ENCODE measurements around the gene PRKRA. TPM values are rescaled to one million over a fixed set of nuclear protein-coding genes. Genes with fewer than 3 reads are reported as not detected.

Gene PRKRA
- total and polyA plus RNA-seq, 7 experiments from 2014 or later = 40.8 to 113 (median 59.4) TPM

DNA sequence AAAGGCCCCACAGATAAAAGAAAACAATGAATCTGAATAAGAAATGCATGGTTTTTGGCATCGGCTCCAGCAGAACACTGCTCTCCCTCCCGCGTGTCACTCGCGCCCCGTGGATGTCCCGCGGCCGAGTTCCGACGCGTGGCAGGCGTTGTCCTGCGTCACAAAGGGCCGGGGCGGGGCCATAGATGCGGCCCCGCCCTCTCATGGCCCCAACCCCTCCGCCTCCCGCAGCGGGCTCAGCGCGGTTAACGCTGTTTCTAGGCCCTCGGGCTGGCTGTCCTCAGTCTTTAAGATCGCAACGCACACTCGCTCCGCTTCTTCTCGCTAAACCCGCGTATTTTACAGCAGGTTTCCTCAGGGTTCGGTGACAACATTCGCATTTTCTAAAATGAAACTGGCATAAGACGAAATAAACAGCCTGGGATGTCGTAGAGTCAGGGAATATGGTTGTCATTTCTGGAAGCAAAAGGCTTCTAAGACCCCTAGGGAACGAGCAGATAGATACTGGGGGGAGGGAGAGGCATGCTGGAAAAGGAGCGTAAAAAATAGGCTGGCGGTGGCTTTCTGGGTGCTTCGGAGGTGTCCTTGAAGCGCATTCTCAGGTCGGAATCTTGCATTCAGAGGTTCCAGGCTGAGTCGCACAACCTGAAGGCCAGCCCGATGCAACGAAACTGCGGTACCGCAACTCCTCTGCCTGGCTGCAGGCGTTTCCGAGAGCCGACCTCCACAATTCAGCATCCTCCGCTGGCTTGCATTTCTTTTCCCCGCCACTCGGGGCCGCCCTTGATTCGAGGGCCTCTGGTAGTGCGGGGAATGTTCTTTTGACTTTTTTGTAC, 27.7 kb upstream of the PRKRA start, which contains the start of gene FKBP7:
Gene FKBP7 (minus strand): TSS at position 162 of the 836 bp plus-strand sequence. CDS start 101 bp downstream, at position 61.
- peaks cover 22 to 28% of the 10 kb centered on the region in 2 donors for H3K4me1 ChIP-seq (ENCODE audit: control insufficient read depth in 2 of 2, insufficient read depth in 2 of 2, low read length in 2 of 2)
- no peaks in the 10 kb centered on the region for H3K27me3 ChIP-seq (ENCODE audit: control insufficient read depth in 2 of 2, insufficient read depth in 2 of 2, low read length in 2 of 2)
- ChIA-PET POLR2A (interaction anchor here (1.9 to 2.8 kb wide), 2 partner anchors 28 to 45 kb away, joined by 6 to 10 read pairs; partner anchors contain the start of genes PJVK and PRKRA), CTCF (interaction anchor here (0.5 kb wide), 1 partner anchor 28 kb away, joined by 3 read pairs; the partner anchor contains the start of gene PRKRA)
- Mint-ChIP-seq H3K9me3 (no peaks in the 10 kb centered on the region), H3K27me3 (no peaks in the 10 kb centered on the region), H3K4me3 (peak within 1 kb of the TSS; percentile 94 to 100 (median 99)), H3K4me1 (peaks cover 27 to 45% (median 41%) of the 10 kb centered on the region in 7 donors), H3K36me3 (peaks cover 0 to 2% (median 0%) of the 10 kb centered on the region in 5 donors), H3K27ac (peak within 1 kb of the TSS; percentile 91 to 99 (median 98))
- peak; percentile 71 to 87 (median 80) for DNase-seq
- intact Hi-C loops (cut with micrococcal nuclease) = loop anchor here (1.0 to 2.0 kb wide), 7 partner anchors 27 to 1528 kb away; partner anchors contain the start of genes PJVK (in 2 of the 2), PRKRA (in 2 of the 2), CWC22 (in 1 of the 2) and HNRNPA3 (in 1 of the 2)
- H3K36me3 ChIP-seq (ENCODE audit: control insufficient read depth in 2 of 3, insufficient read depth in 3 of 3, low read length in 3 of 3) = no peaks in the 10 kb centered on the region
- peak; percentile 90 for ATAC-seq
- H3K27ac ChIP-seq (ENCODE audit: low read depth, low read length) = peak within 1 kb of the TSS; percentile 80
- H3K4me3 ChIP-seq (ENCODE audit: low read length) = peak within 1 kb of the TSS; percentile 91
- no peaks in the 10 kb centered on the region for H3K9me3 ChIP-seq (ENCODE audit: control insufficient read depth in 2 of 3, low read length in 3 of 3)

GRCh38 chr2:178478130-178478438, 27.1 kb upstream of the PRKRA start:
- ATAC-seq (no peak), DNase-seq (no peak)
- intact Hi-C loops (cut with micrococcal nuclease) = loop anchor here (1.0 to 2.0 kb wide), 7 partner anchors 27 to 1529 kb away; partner anchors contain the start of genes PJVK (in 2 of the 2), PRKRA (in 2 of the 2), CWC22 (in 1 of the 2) and HNRNPA3 (in 1 of the 2)
- no peaks in the 10 kb centered on the region for H3K36me3 ChIP-seq (ENCODE audit: control insufficient read depth in 2 of 3, insufficient read depth in 3 of 3, low read length in 3 of 3)
- peak overlapping the region; percentile 91 for H3K4me3 ChIP-seq (ENCODE audit: low read length)
- peaks cover 22 to 28% of the 10 kb centered on the region in 2 donors for H3K4me1 ChIP-seq (ENCODE audit: control insufficient read depth in 2 of 2, insufficient read depth in 2 of 2, low read length in 2 of 2)
- peak overlapping the region; percentile 80 for H3K27ac ChIP-seq (ENCODE audit: low read depth, low read length)
- no peaks in the 10 kb centered on the region for H3K9me3 Mint-ChIP-seq
- no peaks in the 10 kb centered on the region for H3K27me3 Mint-ChIP-seq
- peaks cover 28 to 45% (median 41%) of the 10 kb centered on the region in 7 donors for H3K4me1 Mint-ChIP-seq
- ChIA-PET CTCF (no interaction called here), POLR2A (interaction anchor here (1.6 kb wide), 1 partner anchor 27 kb away, joined by 3 read pairs; the partner anchor contains the start of genes PJVK and PRKRA)
- peaks cover 0 to 2% (median 0%) of the 10 kb centered on the region in 5 donors for H3K36me3 Mint-ChIP-seq
- H3K27ac Mint-ChIP-seq = peak overlapping the region; percentile 91 to 99 (median 98)
- peak overlapping the region; percentile 94 to 100 (median 99) for H3K4me3 Mint-ChIP-seq
- no peaks in the 10 kb centered on the region for H3K27me3 ChIP-seq (ENCODE audit: control insufficient read depth in 2 of 2, insufficient read depth in 2 of 2, low read length in 2 of 2)
- no peaks in the 10 kb centered on the region for H3K9me3 ChIP-seq (ENCODE audit: control insufficient read depth in 2 of 3, low read length in 3 of 3)

- H3K27me3 Mint-ChIP-seq = no peaks in the 10 kb centered on the region
- peaks cover 0 to 2% (median 0%) of the 10 kb centered on the region in 5 donors for H3K36me3 Mint-ChIP-seq
- DNase-seq (no peak), ATAC-seq (no peak)
- Histone ChIP-seq H3K4me1 (ENCODE audit: control insufficient read depth in 2 of 2, insufficient read depth in 2 of 2, low read length in 2 of 2) (peaks cover 22 to 25% of the 10 kb centered on the region in 2 donors), H3K36me3 (ENCODE audit: control insufficient read depth in 2 of 3, insufficient read depth in 3 of 3, low read length in 3 of 3) (no peaks in the 10 kb centered on the region), H3K27me3 (ENCODE audit: control insufficient read depth in 2 of 2, insufficient read depth in 2 of 2, low read length in 2 of 2) (no peaks in the 10 kb centered on the region), H3K27ac (ENCODE audit: low read depth, low read length) (peak overlapping the region; percentile 80), H3K4me3 (ENCODE audit: low read length) (peak overlapping the region; percentile 91), H3K9me3 (ENCODE audit: control insufficient read depth in 2 of 3, low read length in 3 of 3) (no peaks in the 10 kb centered on the region)
- ChIA-PET CTCF (no interaction called here), POLR2A (interaction anchor here (1.6 kb wide), 1 partner anchor 26 kb away, joined by 3 read pairs; the partner anchor contains the start of genes PJVK and PRKRA)
- peak overlapping the region in 7 of 9 donors; percentile 91 to 99 (median 99) for H3K27ac Mint-ChIP-seq
- peaks cover 24 to 40% (median 37%) of the 10 kb centered on the region in 7 donors for H3K4me1 Mint-ChIP-seq
- intact Hi-C loops (cut with micrococcal nuclease) = loop anchor here (1.0 to 2.0 kb wide), 7 partner anchors 26 to 1529 kb away; partner anchors contain the start of genes PJVK (in 2 of the 2), PRKRA (in 2 of the 2), CWC22 (in 1 of the 2) and HNRNPA3 (in 1 of the 2)
- H3K4me3 Mint-ChIP-seq = peak overlapping the region; percentile 57 to 100 (median 99)
- no peaks in the 10 kb centered on the region for H3K9me3 Mint-ChIP-seq
These were observed 26.6 kb upstream of the PRKRA start for GRCh38 chr2:178477443-178478129.

- peak overlapping the region in 3 of 9 donors; percentile 8 to 32 (median 19) for H3K27ac Mint-ChIP-seq
- H3K27me3 ChIP-seq (ENCODE audit: control insufficient read depth in 2 of 2, insufficient read depth in 2 of 2, low read length in 2 of 2) = no peaks in the 10 kb centered on the region
- intact Hi-C loops (cut with micrococcal nuclease) = no loop called here
- ATAC-seq (no peak), DNase-seq (no peak)
- no peak overlapping the region for H3K27ac ChIP-seq (ENCODE audit: low read depth, low read length)
- H3K9me3 Mint-ChIP-seq = no peaks in the 10 kb centered on the region
- ChIA-PET CTCF (no interaction called here), POLR2A (interaction anchor here (1.6 kb wide), 1 partner anchor 25 kb away, joined by 3 read pairs; the partner anchor contains the start of genes PJVK and PRKRA)
- H3K4me3 ChIP-seq (ENCODE audit: low read length) = no peak overlapping the region
- no peaks in the 10 kb centered on the region for H3K36me3 Mint-ChIP-seq
- H3K4me3 Mint-ChIP-seq = no peak overlapping the region
- H3K4me1 ChIP-seq (ENCODE audit: control insufficient read depth in 2 of 2, insufficient read depth in 2 of 2, low read length in 2 of 2) = peaks cover 13 to 14% of the 10 kb centered on the region in 2 donors
- H3K4me1 Mint-ChIP-seq = peaks cover 13 to 29% (median 26%) of the 10 kb centered on the region in 7 donors
- no peaks in the 10 kb centered on the region for H3K36me3 ChIP-seq (ENCODE audit: control insufficient read depth in 2 of 3, insufficient read depth in 3 of 3, low read length in 3 of 3)
- no peaks in the 10 kb centered on the region for H3K27me3 Mint-ChIP-seq
- no peaks in the 10 kb centered on the region for H3K9me3 ChIP-seq (ENCODE audit: control insufficient read depth in 2 of 3, low read length in 3 of 3)
These were observed 25.5 kb upstream of the PRKRA start for GRCh38 chr2:178476477-178476876.

GRCh38 chr2:178474560-178474959, 23.6 kb upstream of the PRKRA start:
- H3K4me3 Mint-ChIP-seq = no peak overlapping the region
- no peaks in the 10 kb centered on the region for H3K27me3 Mint-ChIP-seq
- ChIA-PET CTCF (no interaction called here), POLR2A (interaction anchor here (0.7 kb wide), 2 partner anchors 55 to 135 kb away, joined by 3 read pairs; no protein-coding TSS in a partner anchor)
- Histone ChIP-seq H3K36me3 (ENCODE audit: control insufficient read depth in 2 of 3, insufficient read depth in 3 of 3, low read length in 3 of 3) (no peaks in the 10 kb centered on the region), H3K4me3 (ENCODE audit: low read length) (no peak overlapping the region), H3K27ac (ENCODE audit: low read depth, low read length) (no peak overlapping the region), H3K9me3 (ENCODE audit: control insufficient read depth in 2 of 3, low read length in 3 of 3) (no peaks in the 10 kb centered on the region), H3K27me3 (ENCODE audit: control insufficient read depth in 2 of 2, insufficient read depth in 2 of 2, low read length in 2 of 2) (no peaks in the 10 kb centered on the region), H3K4me1 (ENCODE audit: control insufficient read depth in 2 of 2, insufficient read depth in 2 of 2, low read length in 2 of 2) (peaks cover 5% of the 10 kb centered on the region in 2 donors)
- peaks cover 8 to 22% (median 15%) of the 10 kb centered on the region in 7 donors for H3K4me1 Mint-ChIP-seq
- H3K36me3 Mint-ChIP-seq = no peaks in the 10 kb centered on the region
- DNase-seq (no peak), ATAC-seq (no peak)
- no peaks in the 10 kb centered on the region for H3K9me3 Mint-ChIP-seq
- no peak overlapping the region for H3K27ac Mint-ChIP-seq
- intact Hi-C loops (cut with micrococcal nuclease) = no loop called here

- Histone ChIP-seq H3K36me3 (ENCODE audit: control insufficient read depth in 2 of 3, insufficient read depth in 3 of 3, low read length in 3 of 3) (no peaks in the 10 kb centered on the region), H3K4me1 (ENCODE audit: control insufficient read depth in 2 of 2, insufficient read depth in 2 of 2, low read length in 2 of 2) (no peaks in the 10 kb centered on the region), H3K27ac (ENCODE audit: low read depth, low read length) (no peak overlapping the region), H3K9me3 (ENCODE audit: control insufficient read depth in 2 of 3, low read length in 3 of 3) (no peaks in the 10 kb centered on the region), H3K4me3 (ENCODE audit: low read length) (no peak overlapping the region), H3K27me3 (ENCODE audit: control insufficient read depth in 2 of 2, insufficient read depth in 2 of 2, low read length in 2 of 2) (no peaks in the 10 kb centered on the region)
- intact Hi-C loops (cut with micrococcal nuclease) = no loop called here
- H3K36me3 Mint-ChIP-seq = no peaks in the 10 kb centered on the region
- H3K4me3 Mint-ChIP-seq = no peak overlapping the region
- H3K27ac Mint-ChIP-seq = no peak overlapping the region
- H3K4me1 Mint-ChIP-seq = peaks cover 4 to 16% (median 9%) of the 10 kb centered on the region in 7 donors
- ATAC-seq (no peak), DNase-seq (no peak)
- H3K9me3 Mint-ChIP-seq = no peaks in the 10 kb centered on the region
- no peaks in the 10 kb centered on the region for H3K27me3 Mint-ChIP-seq
- ChIA-PET CTCF (no interaction called here), POLR2A (interaction anchor here (0.7 kb wide), 2 partner anchors 23 to 134 kb away, joined by 3 read pairs; partner anchors contain the start of genes PJVK and PRKRA)
These were observed 23.0 kb upstream of the PRKRA start for GRCh38 chr2:178473931-178474330.
